CD4-positive, alpha-beta T cell (primary cell): ENCODE results near the gene SAMD9. TPM values are rescaled to one million over a fixed set of nuclear protein-coding genes. Genes with fewer than 3 reads are reported as not detected.
A peak's percentile ranks its signal among the peaks of the same experiment; 100 is the strongest.

Source experiments
- ATAC-seq: fragments of 200-7000 bp; cut with Tn5 transposase; one replicate; pipeline ENCODE4 v1.10.0; 2022; ENCODE audit warnings: mild to moderate bottlenecking; ENCODE audit not compliant: poor library complexity
- CTCF ChIA-PET: fragments of 350-600 bp; sonication (Branson Sonifier 250); formaldehyde crosslinking; loops from one replicate; lab custom pipeline; 2021; ENCODE audit warnings: antibody characterized with exemption, inconsistent platforms; lab: Charles Lee
- POLR2A ChIA-PET: fragments of 350-600 bp; sonication (Branson Sonifier 250); formaldehyde crosslinking; loops from one replicate; lab custom pipeline; 2021; ENCODE audit warnings: antibody characterized with exemption, inconsistent platforms; lab: Charles Lee
- DNase-seq, 14 experiments: peaks; one replicate each; pipeline ENCODE4 v3.0.0-alpha.2; 2013 to 2020; ENCODE audit warnings: mixed read lengths in 2 of 14
- H3K27ac ChIP-seq, 2 donors: one replicate each; pipeline versions ENCODE4 v1.5.1 to v1.7.0; 2013; ENCODE audit warnings: low read length in 2 of 2, low read depth in 1 of 2, mild to moderate bottlenecking in 1 of 2
- H3K27me3 ChIP-seq, 2 experiments: 1 replicate in 1 of 2; 2 replicates in 1 of 2; pipeline versions ENCODE4 v1.6.1 to v1.7.0; 2013; ENCODE audit warnings: low read length in 2 of 2, control low read depth in 1 of 2, mild to moderate bottlenecking in 1 of 2, moderate library complexity in 1 of 2; ENCODE audit not compliant: insufficient read depth in 2 of 2, control insufficient read depth in 1 of 2
- H3K36me3 ChIP-seq: one replicate; pipeline ENCODE4 v1.6.1; 2013; ENCODE audit warnings: low read length, control low read depth; ENCODE audit not compliant: insufficient read depth
- H3K4me1 ChIP-seq: one replicate; pipeline ENCODE4 v1.6.1; 2013; ENCODE audit warnings: low read length, control low read depth; ENCODE audit not compliant: insufficient read depth
- H3K4me3 ChIP-seq: one replicate; pipeline ENCODE4 v1.5.1; 2013; ENCODE audit warnings: mild to moderate bottlenecking, low read length, moderate library complexity
- H3K9me3 ChIP-seq, 2 experiments: 1 replicate in 1 of 2; 2 replicates in 1 of 2; pipeline versions ENCODE4 v1.6.1 to v1.7.0; 2013; ENCODE audit warnings: low read length in 2 of 2, mild to moderate bottlenecking in 2 of 2, control low read depth in 1 of 2, moderate library complexity in 1 of 2; ENCODE audit not compliant: control insufficient read depth in 1 of 2, insufficient read depth in 1 of 2
- H3K27ac Mint-ChIP-seq: one replicate; pipeline ENCODE4 v1.8.0; 2020; ENCODE audit warnings: mixed read lengths
- H3K27me3 Mint-ChIP-seq: one replicate; pipeline ENCODE4 v1.8.0; 2021; ENCODE audit warnings: mixed read lengths
- H3K36me3 Mint-ChIP-seq: one replicate; pipeline ENCODE4 v1.8.0; 2021; ENCODE audit warnings: low read depth, mixed read lengths
- H3K4me1 Mint-ChIP-seq: one replicate; pipeline ENCODE4 v1.8.0; 2021; ENCODE audit warnings: low read depth, mixed read lengths
- H3K4me3 Mint-ChIP-seq: one replicate; pipeline ENCODE4 v1.8.0; 2020; ENCODE audit warnings: mild to moderate bottlenecking, mixed read lengths
- H3K9me3 Mint-ChIP-seq: one replicate; pipeline ENCODE4 v1.8.0; 2020; ENCODE audit warnings: mixed read lengths
- CTCF ChIP-seq: fragments of 200-600 bp; IDR thresholded peaks from one replicate; pipeline ENCODE4 v1.8.0; 2022; ENCODE audit warnings: antibody characterized with exemption, mild to moderate bottlenecking
- intact Hi-C, 2 experiments: fragments of 100-400 bp; cut with DNase I in 1 of 2; cut with micrococcal nuclease in 1 of 2; formaldehyde crosslinking; loops; one replicate each; pipeline versions ENCODE4 v1.15.1 to v1.9.0; 2023 to 2025; cut with DNase I, micrococcal nuclease
- total RNA-seq, 174 experiments: library from RNA in 2 of 174; stranded (reverse) in 2 of 174; gene quantifications; one replicate each; pipeline ENCODE4 v1.2.3 and lab custom pipeline; 2021 to 2026

Gene SAMD9
- total RNA-seq, 2 experiments from 2014 or later = 19.1 to 21.5 TPM

- Histone ChIP-seq H3K27ac (no peak overlapping the region), H3K36me3 (no peaks in the 10 kb centered on the region), H3K9me3 (peaks cover 0 to 4% of the 10 kb centered on the region in 2 experiments), H3K4me1 (no peaks in the 10 kb centered on the region), H3K4me3 (no peak overlapping the region), H3K27me3 (no peaks in the 10 kb centered on the region)
- H3K36me3 Mint-ChIP-seq = no peaks in the 10 kb centered on the region
- no peak for ATAC-seq
- TF ChIP-seq CTCF = no peak
- no peaks in the 10 kb centered on the region for H3K4me1 Mint-ChIP-seq
- no peak overlapping the region for H3K27ac Mint-ChIP-seq
- intact Hi-C loops = no loop called here
- H3K27me3 Mint-ChIP-seq = no peaks in the 10 kb centered on the region
- no peak overlapping the region for H3K4me3 Mint-ChIP-seq
- ChIA-PET CTCF (no interaction called here), POLR2A (no interaction called here)
- DNase-seq = no peak
- H3K9me3 Mint-ChIP-seq = peaks cover 7% of the 10 kb centered on the region
Observed at GRCh38 chr7:93156884-93157283, 39.1 kb upstream of the SAMD9 start.

- ATAC-seq (no peak), DNase-seq (no peak)
- CTCF ChIA-PET = no interaction called here
- no peaks in the 10 kb centered on the region for H3K27me3 ChIP-seq
- Mint-ChIP-seq H3K4me1 (peaks cover 37% of the 10 kb centered on the region), H3K36me3 (peaks cover 14% of the 10 kb centered on the region), H3K27me3 (no peaks in the 10 kb centered on the region), H3K9me3 (no peaks in the 10 kb centered on the region), H3K4me3 (no peak overlapping the region), H3K27ac (no peak overlapping the region)
- POLR2A ChIA-PET = no interaction called here
- peaks cover 8% of the 10 kb centered on the region for H3K36me3 ChIP-seq
- intact Hi-C loops = no loop called here
- no peak overlapping the region for H3K4me3 ChIP-seq
- no peak for TF ChIP-seq CTCF
- H3K27ac ChIP-seq = no peak overlapping the region
- H3K9me3 ChIP-seq = no peaks in the 10 kb centered on the region
- peaks cover 15% of the 10 kb centered on the region for H3K4me1 ChIP-seq
Observed at GRCh38 chr7:93150200-93150835, 32.5 kb upstream of the SAMD9 start.

- Histone ChIP-seq H3K9me3 (no peaks in the 10 kb centered on the region), H3K27me3 (no peaks in the 10 kb centered on the region), H3K27ac (peak overlapping the region; percentile 23 to 56), H3K4me3 (peak overlapping the region; percentile 68), H3K4me1 (peaks cover 15% of the 10 kb centered on the region), H3K36me3 (peaks cover 23% of the 10 kb centered on the region)
- intact Hi-C loops = loop anchor here in 1 of 2 experiments (2.0 kb wide), 1 partner anchor 30 kb away; no protein-coding TSS in a partner anchor
- CTCF ChIA-PET = no interaction called here
- Mint-ChIP-seq H3K36me3 (peaks cover 14% of the 10 kb centered on the region), H3K9me3 (no peaks in the 10 kb centered on the region), H3K4me3 (peak overlapping the region; percentile 86), H3K27me3 (no peaks in the 10 kb centered on the region), H3K27ac (peak overlapping the region; percentile 90), H3K4me1 (peaks cover 43% of the 10 kb centered on the region)
- DNase-seq (no peak), ATAC-seq (no peak)
- TF ChIP-seq CTCF = no peak
- POLR2A ChIA-PET = no interaction called here
Observed at GRCh38 chr7:93148727-93149126, 30.9 kb upstream of the SAMD9 start.
